Parathyroid adenoma (tissue), 2 donors: Measurements from ENCODE around the gene SPDL1.

ENCODE experiments used
- H2AFZ ChIP-seq: fragments of 300-600 bp; sonication (generic); one replicate; pipeline ENCODE4 v1.7.0; 2017; ENCODE audit warnings: antibody characterized with exemption, mild to moderate bottlenecking
- H3K27ac ChIP-seq: fragments of 300-600 bp; sonication (generic); one replicate; pipeline ENCODE4 v1.7.0; 2017
- H3K27me3 ChIP-seq: fragments of 300-600 bp; sonication (generic); one replicate; pipeline ENCODE4 v1.7.0; 2017; ENCODE audit warnings: low read length; ENCODE audit not compliant: control insufficient read depth, insufficient read depth
- H3K36me3 ChIP-seq: fragments of 300-600 bp; sonication (generic); one replicate; pipeline ENCODE4 v1.7.0; 2017; ENCODE audit warnings: low read length; ENCODE audit not compliant: control insufficient read depth, insufficient read depth
- H3K4me1 ChIP-seq: fragments of 300-600 bp; sonication (generic); one replicate; pipeline ENCODE4 v1.7.0; 2017; ENCODE audit warnings: control low read depth
- H3K4me2 ChIP-seq: fragments of 300-600 bp; sonication (generic); one replicate; pipeline ENCODE4 v1.7.0; 2017; ENCODE audit warnings: low read length
- H3K4me3 ChIP-seq: fragments of 300-600 bp; sonication (generic); one replicate; pipeline ENCODE4 v1.7.0; 2017; ENCODE audit warnings: low read depth, low read length
- H3K79me2 ChIP-seq: fragments of 300-600 bp; sonication (generic); one replicate; pipeline ENCODE4 v1.7.0; 2017; ENCODE audit warnings: control low read depth
- H3K9ac ChIP-seq: fragments of 300-600 bp; sonication (generic); one replicate; pipeline ENCODE4 v1.7.0; 2017; ENCODE audit warnings: mild to moderate bottlenecking
- H3K9me3 ChIP-seq: fragments of 300-600 bp; sonication (generic); one replicate; pipeline ENCODE4 v1.7.0; 2017; ENCODE audit warnings: low read length; ENCODE audit not compliant: control insufficient read depth
- CTCF ChIP-seq: fragments of 300-600 bp; sonication (generic); IDR thresholded peaks from one replicate; pipeline ENCODE4 v1.7.0; 2017; ENCODE audit warnings: antibody characterized with exemption, mild to moderate bottlenecking
- donor health status: primary hyperparathyroidism.

Gene SPDL1

DNA sequence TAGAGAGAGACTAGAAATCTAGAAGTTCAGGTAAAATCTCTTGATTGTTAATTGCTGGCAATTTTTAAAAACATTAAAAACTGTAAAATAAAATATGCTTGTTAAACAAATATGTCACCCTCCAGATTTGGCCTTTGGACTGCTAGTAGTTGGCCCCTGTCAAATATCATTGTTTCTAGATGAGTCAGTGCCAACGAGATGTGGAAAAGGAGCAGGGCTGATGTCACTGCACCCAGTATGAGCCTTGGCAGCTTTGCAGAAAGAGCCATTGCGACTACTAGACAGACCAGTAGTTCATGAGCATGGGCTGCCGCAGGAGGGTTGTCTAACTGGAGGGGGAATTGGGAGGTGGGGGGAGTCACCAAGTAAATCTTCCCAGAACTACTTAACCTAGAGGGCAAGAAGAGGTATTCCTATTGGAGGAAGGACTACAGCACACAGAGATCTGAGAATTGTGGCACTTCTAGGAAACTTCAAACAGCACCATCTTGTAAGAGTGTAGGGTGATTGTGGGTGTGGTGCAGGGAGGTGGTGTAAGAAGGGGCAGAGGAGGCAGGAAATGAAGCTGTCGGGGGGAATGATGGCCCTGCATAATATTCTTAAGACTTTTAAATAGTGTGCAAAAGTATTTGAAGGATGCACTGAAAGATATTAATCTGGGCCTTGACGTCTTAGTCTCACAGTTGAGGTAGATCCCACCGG is 46.4 kb downstream of the SPDL1 start:
- no peak for TF ChIP-seq CTCF
- Histone ChIP-seq H3K4me3 (no peak overlapping the region), H3K79me2 (no peaks in the 10 kb centered on the region), H3K27ac (no peak overlapping the region), H3K4me2 (no peak overlapping the region), H3K9ac (no peak overlapping the region), H3K27me3 (no peaks in the 10 kb centered on the region), H2AFZ (no peak overlapping the region), H3K36me3 (no peaks in the 10 kb centered on the region), H3K4me1 (no peaks in the 10 kb centered on the region), H3K9me3 (no peaks in the 10 kb centered on the region)

GRCh38 chr5:169631360-169631759 is 47.8 kb downstream of the SPDL1 start:
- Histone ChIP-seq H3K4me2 (no peak overlapping the region), H2AFZ (no peak overlapping the region), H3K4me3 (no peak overlapping the region), H3K9ac (no peak overlapping the region), H3K27ac (no peak overlapping the region), H3K27me3 (no peaks in the 10 kb centered on the region), H3K9me3 (no peaks in the 10 kb centered on the region), H3K79me2 (no peaks in the 10 kb centered on the region), H3K36me3 (no peaks in the 10 kb centered on the region), H3K4me1 (no peaks in the 10 kb centered on the region)
- TF ChIP-seq CTCF: no peak

DNA sequence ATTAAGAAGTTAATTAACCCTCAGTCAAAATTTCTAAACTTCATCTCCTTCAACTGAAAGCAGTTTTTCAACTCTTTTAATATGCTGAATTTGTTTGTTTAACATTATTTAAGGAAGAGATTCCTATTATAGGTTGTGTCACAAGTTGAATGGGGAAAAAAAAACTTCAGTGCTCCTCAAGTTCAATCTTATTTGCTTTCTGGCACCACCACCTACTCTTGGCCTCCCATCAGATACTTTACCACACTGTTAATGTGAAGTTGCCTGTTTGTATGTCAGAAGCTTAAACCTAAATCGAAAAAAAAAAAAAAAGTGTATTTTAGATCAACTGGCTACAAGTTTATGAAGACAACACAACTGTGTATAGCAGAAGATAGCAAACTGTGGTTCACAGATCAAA is 49.4 kb downstream of the SPDL1 start:
- H2AFZ ChIP-seq: no peak overlapping the region
- no peaks in the 10 kb centered on the region for H3K9me3 ChIP-seq
- no peak overlapping the region for H3K9ac ChIP-seq
- H3K4me1 ChIP-seq: no peaks in the 10 kb centered on the region
- H3K79me2 ChIP-seq: no peaks in the 10 kb centered on the region
- no peak overlapping the region for H3K4me2 ChIP-seq
- TF ChIP-seq CTCF: no peak
- no peak overlapping the region for H3K4me3 ChIP-seq
- H3K27ac ChIP-seq: no peak overlapping the region
- no peaks in the 10 kb centered on the region for H3K36me3 ChIP-seq
- H3K27me3 ChIP-seq: peaks cover 5% of the 10 kb centered on the region

GRCh38 chr5:169634606-169635005 is 51.0 kb downstream of the SPDL1 start:
- H3K4me3 ChIP-seq: no peak overlapping the region
- no peak overlapping the region for H3K4me2 ChIP-seq
- no peak overlapping the region for H3K9ac ChIP-seq
- TF ChIP-seq CTCF: no peak
- no peaks in the 10 kb centered on the region for H3K9me3 ChIP-seq
- H3K79me2 ChIP-seq: no peaks in the 10 kb centered on the region
- H3K27me3 ChIP-seq: peaks cover 5% of the 10 kb centered on the region
- no peak overlapping the region for H3K27ac ChIP-seq
- no peaks in the 10 kb centered on the region for H3K4me1 ChIP-seq
- H2AFZ ChIP-seq: no peak overlapping the region
- no peaks in the 10 kb centered on the region for H3K36me3 ChIP-seq

- no peaks in the 10 kb centered on the region for H3K4me1 ChIP-seq
- no peaks in the 10 kb centered on the region for H3K79me2 ChIP-seq
- H3K9me3 ChIP-seq: no peaks in the 10 kb centered on the region
- TF ChIP-seq CTCF: no peak
- H3K27me3 ChIP-seq: peaks cover 5% of the 10 kb centered on the region
- no peak overlapping the region for H2AFZ ChIP-seq
- H3K4me2 ChIP-seq: no peak overlapping the region
- no peak overlapping the region for H3K27ac ChIP-seq
- H3K9ac ChIP-seq: no peak overlapping the region
- no peak overlapping the region for H3K4me3 ChIP-seq
- H3K36me3 ChIP-seq: no peaks in the 10 kb centered on the region
Measured at GRCh38 chr5:169635936-169636335, 52.4 kb downstream of the SPDL1 start.
